Measurements from ENCODE around the gene EXOC2.
"Not testable (repeated sequence)": the region's sequence is repeated elsewhere in the genome, so short reads cannot be mapped to it uniquely, and the experiment has no call there.

Gene EXOC2

DNA sequence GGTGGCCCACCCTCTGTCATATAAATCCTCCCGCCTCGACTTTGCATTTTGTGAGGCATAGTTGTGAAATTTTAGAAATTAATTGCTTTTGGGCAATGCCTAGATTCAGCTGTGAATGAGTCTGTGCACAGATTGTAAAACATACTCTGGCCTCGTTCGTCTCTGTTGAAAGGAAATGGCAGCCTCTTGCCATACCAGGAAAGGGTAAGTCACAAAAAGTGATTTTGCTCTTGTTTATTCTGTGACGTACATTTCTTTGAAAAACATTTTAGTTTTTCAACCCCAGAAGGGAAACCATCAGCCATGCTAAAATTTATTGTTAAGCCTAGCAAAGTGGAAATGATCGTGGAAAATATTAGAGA lies 15.3 kb upstream of the EXOC2 start:
- no peak for DNase-seq

GRCh38 chr6:707576-708236 lies 14.8 kb upstream of the EXOC2 start:
- no peak for DNase-seq

DNA sequence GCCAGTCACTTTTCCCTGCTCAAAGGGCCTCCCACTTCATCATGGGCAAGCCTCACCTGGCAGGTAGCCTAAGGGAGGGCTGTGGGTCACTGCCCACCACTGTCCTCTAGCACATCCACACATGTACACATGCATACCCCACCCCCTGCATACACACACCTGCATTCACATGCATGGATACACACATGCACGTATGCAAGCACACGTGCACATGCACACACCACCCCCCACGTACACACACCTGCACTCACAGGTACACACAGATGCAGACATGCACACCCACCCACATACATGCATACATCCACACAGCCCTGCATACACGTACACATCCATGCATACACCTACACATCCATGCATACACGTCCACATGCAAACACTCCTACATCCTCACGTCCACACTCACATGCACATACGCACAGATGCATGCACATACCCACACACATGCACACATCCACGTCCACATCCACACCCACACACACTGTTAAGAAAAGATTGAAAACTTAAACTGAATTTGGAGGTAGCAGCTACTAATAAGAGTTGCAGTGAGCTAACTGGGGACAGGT lies 14.0 kb upstream of the EXOC2 start:
- DNase-seq, result no peak

GRCh38 chr6:706146-706545 lies 13.2 kb upstream of the EXOC2 start:
- no peak for DNase-seq

DNA sequence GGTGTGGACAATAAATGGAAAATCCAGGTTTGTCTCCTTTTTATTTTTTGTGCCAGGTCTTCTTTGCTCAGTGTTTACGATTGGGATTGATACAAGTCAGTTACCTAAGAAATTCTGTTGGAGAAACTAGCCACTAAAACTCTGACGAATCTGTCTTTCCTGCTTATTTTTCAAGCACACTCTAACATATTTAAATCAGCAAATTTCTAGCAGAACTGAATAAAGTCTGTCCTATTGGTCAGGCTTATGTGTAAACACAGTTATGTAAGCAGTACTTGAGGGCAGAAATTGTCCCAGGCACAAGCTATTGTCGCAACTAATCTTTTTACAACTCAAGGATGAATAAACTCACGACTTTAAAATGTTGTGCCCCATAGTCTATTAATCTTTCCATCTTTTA lies 12.1 kb upstream of the EXOC2 start:
- DNase-seq, result no peak

DNA sequence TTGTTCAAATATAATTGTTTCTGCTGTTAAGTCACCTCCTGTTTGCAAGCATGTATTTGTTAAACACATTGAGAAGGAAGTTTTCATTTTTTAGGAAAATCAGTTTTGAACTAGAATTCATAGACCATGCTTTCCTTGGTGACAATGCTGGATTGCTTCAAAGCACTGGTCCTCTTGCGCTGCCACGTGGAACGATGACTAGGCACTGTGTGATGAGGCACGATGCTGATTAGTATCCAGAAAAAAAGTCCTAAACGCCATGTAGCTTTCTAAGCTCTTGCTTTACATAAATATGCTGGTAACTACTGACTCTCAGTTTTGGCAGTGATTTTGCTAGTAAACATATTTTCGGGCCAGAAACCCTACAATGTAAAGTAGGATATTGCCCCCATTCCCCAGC lies 11.1 kb upstream of the EXOC2 start:
- DNase-seq, result no peak

DNA sequence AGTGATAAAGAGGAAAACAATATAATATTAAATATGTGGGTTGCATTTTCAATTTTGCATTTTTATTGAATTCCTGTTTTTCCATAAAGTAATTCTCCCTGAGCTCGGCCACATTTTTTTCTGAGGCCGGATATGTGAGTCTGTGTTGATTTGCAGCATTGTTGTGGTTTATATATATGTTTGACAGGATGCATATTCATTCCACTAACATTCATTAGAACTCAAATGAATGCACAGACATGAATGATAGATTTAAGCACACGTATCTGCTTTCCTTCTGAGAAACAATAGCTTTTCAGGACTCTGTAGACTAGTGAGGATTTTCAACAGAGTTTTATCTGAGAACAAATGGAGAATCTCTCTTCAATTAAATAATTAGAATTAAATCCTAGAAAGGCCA lies 10.6 kb upstream of the EXOC2 start:
- no peak for DNase-seq

DNA sequence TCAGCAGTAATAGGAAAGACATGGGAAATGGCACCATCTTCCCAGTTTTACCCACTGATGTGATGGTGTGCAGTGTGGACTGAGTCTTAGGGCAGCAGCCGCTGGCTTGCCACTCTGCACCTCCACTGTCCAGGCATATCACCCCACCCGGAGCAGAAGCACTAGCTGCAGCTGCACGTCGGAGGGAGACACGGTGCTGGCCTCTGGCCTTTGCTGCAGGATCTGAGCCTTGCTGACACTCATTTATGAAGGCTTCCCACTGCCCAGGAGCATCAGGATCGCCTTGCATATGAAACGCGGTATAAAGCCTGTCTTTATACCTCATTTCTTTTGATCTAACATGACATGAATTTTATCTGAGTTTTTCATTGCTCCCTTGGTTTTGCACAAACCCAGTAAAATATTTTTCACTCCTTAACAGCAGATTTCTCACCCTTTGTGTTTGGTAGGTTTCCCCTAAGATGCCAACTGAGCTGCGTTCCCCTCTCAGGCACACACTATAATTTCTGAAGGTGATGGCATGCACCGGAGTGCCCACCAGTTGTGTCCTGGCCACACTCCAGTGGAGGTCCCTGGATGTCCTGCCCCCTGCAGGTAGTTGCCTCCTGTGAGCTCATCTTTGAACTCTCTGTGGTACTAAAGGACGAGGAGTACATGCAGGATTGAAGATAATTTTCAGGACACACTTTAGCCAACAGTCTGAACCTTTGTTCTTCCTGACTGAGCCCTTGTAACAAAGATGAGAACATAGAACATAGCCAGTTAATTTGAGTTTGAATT lies 9.0 kb upstream of the EXOC2 start:
- DNase-seq, result no peak

GRCh38 chr6:701215-701614 lies 8.3 kb upstream of the EXOC2 start:
- no peak for DNase-seq

DNA sequence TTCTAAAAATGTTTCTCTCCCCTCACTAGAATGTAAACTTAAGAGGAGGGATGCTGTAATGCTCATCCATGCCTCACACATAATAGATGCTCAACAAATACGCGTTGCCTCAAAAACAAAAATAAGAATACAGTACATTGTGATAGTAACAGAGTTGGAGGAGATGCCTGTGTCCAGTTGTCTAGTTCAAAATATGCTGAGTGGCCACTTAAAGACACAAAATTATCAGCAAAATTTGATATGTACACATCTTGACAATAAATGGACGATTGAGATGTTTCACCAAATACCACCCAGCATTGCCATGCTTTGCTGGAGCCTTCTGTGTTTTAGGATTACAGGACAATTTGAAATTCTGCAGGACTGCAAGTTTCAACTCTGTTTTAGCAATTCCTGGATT lies 7.6 kb upstream of the EXOC2 start:
- no peak for DNase-seq

DNA sequence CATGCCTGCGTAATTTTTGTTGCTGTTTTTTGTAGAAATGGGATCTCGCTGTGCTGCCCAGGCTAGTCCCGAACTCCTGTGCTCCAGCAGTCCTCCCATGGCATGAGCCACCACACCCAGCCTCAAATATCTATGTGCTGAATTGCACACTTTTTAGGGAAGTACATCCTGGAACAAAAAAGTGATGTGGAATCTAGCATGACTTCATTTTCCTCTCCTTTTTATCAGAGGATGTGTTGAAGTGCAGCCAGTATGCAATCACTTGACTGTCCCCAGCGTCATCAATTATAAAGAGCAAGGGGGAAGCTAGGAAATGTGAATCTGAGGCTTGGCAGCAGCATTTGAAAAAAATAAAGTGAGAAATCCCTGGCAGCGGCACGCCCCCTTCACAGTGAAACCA lies 6.4 kb upstream of the EXOC2 start:
- DNase-seq, result no peak

- not testable (repeated sequence) for DNase-seq
Observed at GRCh38 chr6:694431-695126, 1.6 kb upstream of the EXOC2 start.

DNA sequence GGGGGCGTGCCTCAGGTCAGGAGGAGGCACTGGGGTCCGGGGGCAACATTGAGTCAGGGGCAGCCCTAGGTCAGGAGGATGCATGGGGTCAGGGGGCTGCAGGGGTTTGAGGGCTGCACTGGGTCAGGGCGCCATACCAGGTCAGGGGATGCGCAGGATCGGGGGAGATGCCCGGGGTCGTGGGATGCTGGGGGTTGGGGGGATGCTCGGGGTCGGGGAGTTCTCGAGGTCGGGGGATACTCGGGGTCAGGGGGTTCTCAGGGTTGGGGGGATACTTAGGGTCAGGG lies 727 bp upstream of the EXOC2 start:
- DNase-seq, result no peak

- peak; percentile 83 for DNase-seq
Observed at GRCh38 chr6:692356-692851, 535 bp downstream of the EXOC2 start.

GRCh38 chr6:689223-689622 lies 3.7 kb downstream of the EXOC2 start:
- DNase-seq, result no peak

- DNase-seq, result no peak
Observed at GRCh38 chr6:686497-686896, 6.4 kb downstream of the EXOC2 start.

GRCh38 chr6:684831-685636 lies 7.9 kb downstream of the EXOC2 start:
- DNase-seq, result no peak

DNA sequence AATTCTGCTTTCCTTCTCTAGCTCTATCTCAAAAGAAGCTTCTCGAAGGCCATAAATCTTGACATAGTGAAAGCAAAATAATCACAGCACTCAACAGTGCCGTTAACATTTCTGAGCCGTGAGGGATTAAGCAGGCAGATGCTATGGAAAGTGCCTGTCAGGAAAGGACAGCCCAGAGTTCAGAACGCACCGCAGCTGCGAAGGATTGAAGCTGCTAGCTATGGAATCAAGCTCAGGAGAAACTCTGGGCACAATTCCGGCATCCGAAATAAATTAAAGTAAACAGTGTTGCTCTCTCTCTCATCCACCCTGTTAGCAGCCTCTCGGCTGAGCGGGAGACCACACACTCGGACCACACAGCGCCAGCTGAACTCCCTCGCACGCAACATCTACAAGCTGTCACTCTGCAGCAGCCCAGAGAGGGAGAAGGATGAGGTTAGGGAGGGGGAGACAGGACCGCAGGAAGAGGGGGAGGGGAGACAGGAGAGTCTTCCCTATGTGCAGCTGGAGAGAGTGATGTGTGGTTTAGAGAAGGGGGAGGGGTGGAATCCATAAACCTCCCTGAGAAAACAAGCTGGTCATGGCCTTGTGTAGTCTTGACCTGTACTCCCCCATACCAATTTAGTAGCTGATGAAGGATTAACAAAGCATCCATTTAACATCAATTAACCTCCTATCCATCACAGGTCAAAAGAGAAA lies 9.0 kb downstream of the EXOC2 start:
- DNase-seq, result peak; percentile 7

DNA sequence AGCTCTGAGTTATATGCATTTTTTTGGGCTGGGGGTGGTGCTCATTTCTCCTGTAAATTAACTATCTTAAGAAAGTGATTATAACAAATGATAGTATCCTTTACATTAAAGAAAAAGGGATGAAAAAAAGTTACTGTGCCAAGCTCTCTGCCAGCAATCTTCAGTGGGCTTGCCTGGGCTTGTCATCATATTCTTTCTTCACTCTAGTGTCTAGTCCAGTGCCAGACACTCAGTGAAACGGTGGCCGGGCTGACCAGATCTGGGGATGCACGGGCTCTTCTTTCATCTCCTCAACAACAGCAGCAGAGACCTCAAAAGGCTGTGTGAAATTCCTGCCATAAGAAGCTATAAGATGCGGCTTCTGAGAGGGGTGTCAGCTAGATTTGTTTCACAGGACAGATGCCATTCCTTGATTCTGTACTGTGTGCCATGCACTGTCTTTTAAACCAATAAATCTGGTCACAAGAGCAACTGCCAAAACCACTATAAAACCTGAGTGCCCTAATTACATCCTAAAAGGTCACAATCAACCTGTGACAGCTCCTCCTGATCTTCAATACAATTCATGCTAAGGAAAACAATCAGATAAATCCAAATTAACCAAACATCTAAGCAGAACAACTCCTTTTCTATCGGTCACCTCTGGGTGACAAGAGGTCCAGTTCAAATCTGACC lies 12.1 kb downstream of the EXOC2 start:
- DNase-seq, result no peak

DNA sequence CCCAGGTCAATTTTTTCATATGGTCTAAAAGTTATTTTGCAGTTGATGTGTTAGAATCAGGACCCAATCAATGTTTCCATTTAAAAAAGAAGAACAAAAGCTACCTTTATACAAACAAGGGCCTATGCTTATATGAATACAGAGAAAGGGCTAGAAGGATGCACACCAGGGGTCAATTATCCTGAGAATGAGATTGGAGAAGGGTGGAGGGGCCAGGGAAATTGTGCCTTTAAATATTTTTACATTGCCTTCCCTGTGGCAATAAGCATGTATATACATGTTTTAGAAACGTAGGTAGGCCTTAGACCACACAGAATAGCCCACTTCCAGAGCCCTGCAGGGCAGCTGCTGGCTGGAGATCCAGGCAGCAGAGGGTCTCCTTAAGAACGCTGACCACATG lies 12.7 kb downstream of the EXOC2 start:
- DNase-seq, result no peak

- no peak for DNase-seq
Observed at GRCh38 chr6:679282-679681, 13.7 kb downstream of the EXOC2 start.

DNA sequence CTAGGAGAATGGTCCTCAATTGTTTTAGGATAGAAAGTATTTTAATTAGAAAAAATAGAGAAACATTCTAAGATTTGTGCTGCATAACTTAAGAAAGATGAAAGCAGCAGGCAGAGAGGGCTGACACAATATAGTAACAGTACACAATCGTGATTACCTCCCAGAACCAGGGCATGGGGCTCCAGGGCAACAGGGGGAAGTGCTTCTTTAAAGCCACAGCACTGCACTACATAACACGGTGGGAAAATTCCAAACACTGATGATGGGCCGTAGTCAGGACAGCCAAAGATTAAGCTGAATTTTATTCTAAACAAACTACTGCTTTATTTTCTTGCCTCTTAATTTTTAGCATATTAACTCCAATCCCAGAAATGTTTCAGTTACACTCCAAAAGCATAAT lies 14.4 kb downstream of the EXOC2 start:
- no peak for DNase-seq
